ENCODE measurements around the gene IPCEF1. TPM values are rescaled to one million over a fixed set of nuclear protein-coding genes. Genes with fewer than 3 reads are reported as not detected.

IPCEF1 gene
- total and polyA plus RNA-seq, 7 donors: 0.03 to 0.46 (median 0.24) TPM

GRCh38 chr6:154230910-154231595 lies 125.5 kb downstream of the IPCEF1 start:
- H3K27ac ChIP-seq: no peak overlapping the region

GRCh38 chr6:154230393-154230792 lies 126.2 kb downstream of the IPCEF1 start:
- Histone ChIP-seq H3K9me3 (no peaks in the 10 kb centered on the region), H3K36me3 (ENCODE audit: insufficient read depth in 1 of 2, low read depth in 1 of 2) (no peaks in the 10 kb centered on the region), H3K4me1 (no peaks in the 10 kb centered on the region), H3K4me3 (no peak overlapping the region), H3K27ac (no peak overlapping the region), H3K27me3 (ENCODE audit: insufficient read depth in 3 of 3, low read length in 2 of 3) (no peaks in the 10 kb centered on the region)
- intact Hi-C loops (cut with DNase I): no loop called here
- DNase-seq (no peak), ATAC-seq (no peak)
- TF ChIP-seq CTCF (IDR thresholded peaks at IDR 0.05): no peak
- 80 to 86% (median 85%) methylated on average over 3 of the region's 3 CpGs for WGBS, 3 donors

More at GRCh38 chr6:154230910-154231595, 125.5 kb downstream of the IPCEF1 start:
- no peaks in the 10 kb centered on the region for H3K4me1 ChIP-seq
- no peak for TF ChIP-seq CTCF (IDR thresholded peaks at IDR 0.05)
- H3K36me3 ChIP-seq (ENCODE audit: insufficient read depth in 1 of 2, low read depth in 1 of 2): no peaks in the 10 kb centered on the region
- 88 to 92% (median 91%) methylated on average over 5 of the region's 5 CpGs for WGBS, 3 donors
- ATAC-seq: no peak
- no peaks in the 10 kb centered on the region for H3K27me3 ChIP-seq (ENCODE audit: insufficient read depth in 3 of 3, low read length in 2 of 3)
- no peaks in the 10 kb centered on the region for H3K9me3 ChIP-seq
- intact Hi-C loops (cut with DNase I): no loop called here
- no peak for DNase-seq
- no peak overlapping the region for H3K4me3 ChIP-seq

GRCh38 chr6:154229786-154230185 lies 126.8 kb downstream of the IPCEF1 start:
- no peak overlapping the region for H3K4me3 ChIP-seq

GRCh38 chr6:154228521-154228905 lies 128.1 kb downstream of the IPCEF1 start:
- H3K4me1 ChIP-seq: no peaks in the 10 kb centered on the region
- DNase-seq (no peak), ATAC-seq (no peak)
- WGBS, 3 donors: 78 to 87% (median 85%) methylated on average over 4 of the region's 4 CpGs
- H3K36me3 ChIP-seq (ENCODE audit: insufficient read depth in 1 of 2, low read depth in 1 of 2): no peaks in the 10 kb centered on the region
- no peaks in the 10 kb centered on the region for H3K9me3 ChIP-seq
- H3K27ac ChIP-seq: no peak overlapping the region
- intact Hi-C loops (cut with DNase I): no loop called here
- no peak overlapping the region for H3K4me3 ChIP-seq
- TF ChIP-seq CTCF (IDR thresholded peaks at IDR 0.05): no peak
- H3K27me3 ChIP-seq (ENCODE audit: insufficient read depth in 3 of 3, low read length in 2 of 3): no peaks in the 10 kb centered on the region

More at GRCh38 chr6:154229786-154230185, 126.8 kb downstream of the IPCEF1 start:
- ATAC-seq: no peak
- no peak for DNase-seq
- TF ChIP-seq CTCF (IDR thresholded peaks at IDR 0.05): no peak
- Histone ChIP-seq H3K9me3 (no peaks in the 10 kb centered on the region), H3K36me3 (ENCODE audit: insufficient read depth in 1 of 2, low read depth in 1 of 2) (no peaks in the 10 kb centered on the region), H3K27ac (no peak overlapping the region), H3K4me1 (no peaks in the 10 kb centered on the region), H3K27me3 (ENCODE audit: insufficient read depth in 3 of 3, low read length in 2 of 3) (no peaks in the 10 kb centered on the region)
- intact Hi-C loops (cut with DNase I): no loop called here
- 81 to 92% (median 87%) methylated on average over 6 of the region's 6 CpGs for WGBS, 3 donors
